ENCODE results near the gene LGALS4. TPM values are rescaled to one million over a fixed set of nuclear protein-coding genes. Genes with fewer than 3 reads are reported as not detected.

LGALS4 gene
- total and polyA plus RNA-seq, 9 of the 15 experiments (the other 6 are each of a cell fraction or from before 2014, with no cell fraction given): 0.08 to 1.1 (median 0.30) TPM; not detected in 3

DNA sequence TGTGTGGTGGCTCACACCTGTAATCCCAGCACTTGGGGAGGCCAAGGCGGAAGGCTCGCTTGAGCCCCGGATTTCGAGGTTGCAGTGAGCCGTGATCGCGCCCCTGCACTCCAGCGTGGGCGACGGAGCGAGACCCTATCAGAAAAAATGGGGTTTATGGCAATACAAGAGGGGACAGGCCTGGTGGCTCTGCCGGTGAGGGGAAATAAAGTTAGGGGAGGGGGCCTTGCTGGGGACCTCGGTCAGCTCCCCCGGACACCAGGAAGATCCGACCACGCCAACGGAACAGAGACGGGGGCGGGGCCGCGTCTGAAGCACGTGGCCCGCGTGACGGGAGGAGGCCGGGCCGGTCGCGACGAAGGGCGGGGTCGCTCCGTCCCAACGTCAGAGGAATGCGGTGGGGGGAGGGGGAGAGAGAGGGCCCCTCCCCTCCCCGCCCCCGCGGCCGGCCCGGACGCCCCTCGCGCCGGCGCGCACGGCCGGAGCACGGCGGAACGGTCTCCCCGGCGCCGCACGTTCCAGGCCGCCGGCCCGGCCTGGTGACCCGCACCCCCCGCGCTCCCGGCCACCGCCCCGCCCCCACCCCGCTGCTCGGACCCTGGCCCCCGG, 39.0 kb upstream of the LGALS4 start (continued):
- TF ChIP-seq, protein P1, sequence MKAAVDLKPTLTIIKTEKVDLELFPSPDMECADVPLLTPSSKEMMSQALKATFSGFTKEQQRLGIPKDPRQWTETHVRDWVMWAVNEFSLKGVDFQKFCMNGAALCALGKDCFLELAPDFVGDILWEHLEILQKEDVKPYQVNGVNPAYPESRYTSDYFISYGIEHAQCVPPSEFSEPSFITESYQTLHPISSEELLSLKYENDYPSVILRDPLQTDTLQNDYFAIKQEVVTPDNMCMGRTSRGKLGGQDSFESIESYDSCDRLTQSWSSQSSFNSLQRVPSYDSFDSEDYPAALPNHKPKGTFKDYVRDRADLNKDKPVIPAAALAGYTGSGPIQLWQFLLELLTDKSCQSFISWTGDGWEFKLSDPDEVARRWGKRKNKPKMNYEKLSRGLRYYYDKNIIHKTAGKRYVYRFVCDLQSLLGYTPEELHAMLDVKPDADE (conservative IDR thresholded peaks at IDR 0.05; ENCODE audit: control insufficient read depth, low read depth, low read length): peak; percentile 55; the same call in 1 of the 2 replicates
- TF ChIP-seq CXXC5 (CRISPR knock-in tag; IDR thresholded peaks at IDR 0.05) (peak; percentile 94), MXI1 (IDR thresholded peaks at IDR 0.05; ENCODE audit: low read depth, low read length) (peak; percentile 93), MEIS2 (IDR thresholded peaks at IDR 0.05; ENCODE audit: partially characterized antibody) (peak; percentile 31), MTA2 (IDR thresholded peaks at IDR 0.05; ENCODE audit: low read depth) (0 out of 2 replicates have a peak, but pooled peaks have one; percentile 6), NBN (IDR thresholded peaks at IDR 0.05; ENCODE audit: low read depth) (0 out of 2 replicates have a peak, but pooled peaks have one; percentile 59), RAD51 (IDR thresholded peaks at IDR 0.05; ENCODE audit: borderline replicate concordance, low read depth) (peak; percentile 85)
- TF ChIP-seq, protein P2, sequence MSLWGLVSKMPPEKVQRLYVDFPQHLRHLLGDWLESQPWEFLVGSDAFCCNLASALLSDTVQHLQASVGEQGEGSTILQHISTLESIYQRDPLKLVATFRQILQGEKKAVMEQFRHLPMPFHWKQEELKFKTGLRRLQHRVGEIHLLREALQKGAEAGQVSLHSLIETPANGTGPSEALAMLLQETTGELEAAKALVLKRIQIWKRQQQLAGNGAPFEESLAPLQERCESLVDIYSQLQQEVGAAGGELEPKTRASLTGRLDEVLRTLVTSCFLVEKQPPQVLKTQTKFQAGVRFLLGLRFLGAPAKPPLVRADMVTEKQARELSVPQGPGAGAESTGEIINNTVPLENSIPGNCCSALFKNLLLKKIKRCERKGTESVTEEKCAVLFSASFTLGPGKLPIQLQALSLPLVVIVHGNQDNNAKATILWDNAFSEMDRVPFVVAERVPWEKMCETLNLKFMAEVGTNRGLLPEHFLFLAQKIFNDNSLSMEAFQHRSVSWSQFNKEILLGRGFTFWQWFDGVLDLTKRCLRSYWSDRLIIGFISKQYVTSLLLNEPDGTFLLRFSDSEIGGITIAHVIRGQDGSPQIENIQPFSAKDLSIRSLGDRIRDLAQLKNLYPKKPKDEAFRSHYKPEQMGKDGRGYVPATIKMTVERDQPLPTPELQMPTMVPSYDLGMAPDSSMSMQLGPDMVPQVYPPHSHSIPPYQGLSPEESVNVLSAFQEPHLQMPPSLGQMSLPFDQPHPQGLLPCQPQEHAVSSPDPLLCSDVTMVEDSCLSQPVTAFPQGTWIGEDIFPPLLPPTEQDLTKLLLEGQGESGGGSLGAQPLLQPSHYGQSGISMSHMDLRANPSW (CRISPR knock-in tag; IDR thresholded peaks at IDR 0.05): no peak
- TF ChIP-seq, protein P3, sequence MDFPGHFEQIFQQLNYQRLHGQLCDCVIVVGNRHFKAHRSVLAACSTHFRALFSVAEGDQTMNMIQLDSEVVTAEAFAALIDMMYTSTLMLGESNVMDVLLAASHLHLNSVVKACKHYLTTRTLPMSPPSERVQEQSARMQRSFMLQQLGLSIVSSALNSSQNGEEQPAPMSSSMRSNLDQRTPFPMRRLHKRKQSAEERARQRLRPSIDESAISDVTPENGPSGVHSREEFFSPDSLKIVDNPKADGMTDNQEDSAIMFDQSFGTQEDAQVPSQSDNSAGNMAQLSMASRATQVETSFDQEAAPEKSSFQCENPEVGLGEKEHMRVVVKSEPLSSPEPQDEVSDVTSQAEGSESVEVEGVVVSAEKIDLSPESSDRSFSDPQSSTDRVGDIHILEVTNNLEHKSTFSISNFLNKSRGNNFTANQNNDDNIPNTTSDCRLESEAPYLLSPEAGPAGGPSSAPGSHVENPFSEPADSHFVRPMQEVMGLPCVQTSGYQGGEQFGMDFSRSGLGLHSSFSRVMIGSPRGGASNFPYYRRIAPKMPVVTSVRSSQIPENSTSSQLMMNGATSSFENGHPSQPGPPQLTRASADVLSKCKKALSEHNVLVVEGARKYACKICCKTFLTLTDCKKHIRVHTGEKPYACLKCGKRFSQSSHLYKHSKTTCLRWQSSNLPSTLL (IDR thresholded peaks at IDR 0.05): no peak
- TF ChIP-seq, protein P4, sequence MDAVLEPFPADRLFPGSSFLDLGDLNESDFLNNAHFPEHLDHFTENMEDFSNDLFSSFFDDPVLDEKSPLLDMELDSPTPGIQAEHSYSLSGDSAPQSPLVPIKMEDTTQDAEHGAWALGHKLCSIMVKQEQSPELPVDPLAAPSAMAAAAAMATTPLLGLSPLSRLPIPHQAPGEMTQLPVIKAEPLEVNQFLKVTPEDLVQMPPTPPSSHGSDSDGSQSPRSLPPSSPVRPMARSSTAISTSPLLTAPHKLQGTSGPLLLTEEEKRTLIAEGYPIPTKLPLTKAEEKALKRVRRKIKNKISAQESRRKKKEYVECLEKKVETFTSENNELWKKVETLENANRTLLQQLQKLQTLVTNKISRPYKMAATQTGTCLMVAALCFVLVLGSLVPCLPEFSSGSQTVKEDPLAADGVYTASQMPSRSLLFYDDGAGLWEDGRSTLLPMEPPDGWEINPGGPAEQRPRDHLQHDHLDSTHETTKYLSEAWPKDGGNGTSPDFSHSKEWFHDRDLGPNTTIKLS (IDR thresholded peaks at IDR 0.05; ENCODE audit: borderline replicate concordance, low read depth): peak; percentile 65
- TF ChIP-seq, protein P5, sequence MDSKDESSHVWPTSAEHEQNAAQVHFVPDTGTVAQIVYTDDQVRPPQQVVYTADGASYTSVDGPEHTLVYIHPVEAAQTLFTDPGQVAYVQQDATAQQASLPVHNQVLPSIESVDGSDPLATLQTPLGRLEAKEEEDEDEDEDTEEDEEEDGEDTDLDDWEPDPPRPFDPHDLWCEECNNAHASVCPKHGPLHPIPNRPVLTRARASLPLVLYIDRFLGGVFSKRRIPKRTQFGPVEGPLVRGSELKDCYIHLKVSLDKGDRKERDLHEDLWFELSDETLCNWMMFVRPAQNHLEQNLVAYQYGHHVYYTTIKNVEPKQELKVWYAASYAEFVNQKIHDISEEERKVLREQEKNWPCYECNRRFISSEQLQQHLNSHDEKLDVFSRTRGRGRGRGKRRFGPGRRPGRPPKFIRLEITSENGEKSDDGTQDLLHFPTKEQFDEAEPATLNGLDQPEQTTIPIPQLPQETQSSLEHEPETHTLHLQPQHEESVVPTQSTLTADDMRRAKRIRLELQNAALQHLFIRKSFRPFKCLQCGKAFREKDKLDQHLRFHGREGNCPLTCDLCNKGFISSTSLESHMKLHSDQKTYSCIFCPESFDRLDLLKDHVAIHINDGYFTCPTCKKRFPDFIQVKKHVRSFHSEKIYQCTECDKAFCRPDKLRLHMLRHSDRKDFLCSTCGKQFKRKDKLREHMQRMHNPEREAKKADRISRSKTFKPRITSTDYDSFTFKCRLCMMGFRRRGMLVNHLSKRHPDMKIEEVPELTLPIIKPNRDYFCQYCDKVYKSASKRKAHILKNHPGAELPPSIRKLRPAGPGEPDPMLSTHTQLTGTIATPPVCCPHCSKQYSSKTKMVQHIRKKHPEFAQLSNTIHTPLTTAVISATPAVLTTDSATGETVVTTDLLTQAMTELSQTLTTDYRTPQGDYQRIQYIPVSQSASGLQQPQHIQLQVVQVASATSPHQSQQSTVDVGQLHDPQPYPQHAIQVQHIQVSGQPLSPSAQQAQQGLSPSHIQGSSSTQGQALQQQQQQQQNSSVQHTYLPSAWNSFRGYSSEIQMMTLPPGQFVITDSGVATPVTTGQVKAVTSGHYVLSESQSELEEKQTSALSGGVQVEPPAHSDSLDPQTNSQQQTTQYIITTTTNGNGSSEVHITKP (IDR thresholded peaks at IDR 0.05; ENCODE audit: partially characterized antibody): peak; percentile 6
